ENCODE results near the gene C16orf54.
"Not testable (repeated sequence)": the region's sequence is repeated elsewhere in the genome, so short reads cannot be mapped to it uniquely, and the experiment has no call there.

Gene C16orf54

GRCh38 chr16:29701214-29701555, 44.6 kb downstream of the C16orf54 start:
- Mint-ChIP-seq H3K4me1 (ENCODE audit: low read depth in 2 of 2) (peaks cover 27 to 33% of the 10 kb centered on the region in 2 donors), H3K27ac (peak overlapping the region; percentile 99), H3K36me3 (ENCODE audit: insufficient read depth) (peaks cover 28% of the 10 kb centered on the region), H3K9me3 (no peaks in the 10 kb centered on the region), H3K27me3 (no peaks in the 10 kb centered on the region), H3K4me3 (peak overlapping the region; percentile 81 to 85)
- no peak for DNase-seq
- no peak for ATAC-seq (replicated peaks)

DNA sequence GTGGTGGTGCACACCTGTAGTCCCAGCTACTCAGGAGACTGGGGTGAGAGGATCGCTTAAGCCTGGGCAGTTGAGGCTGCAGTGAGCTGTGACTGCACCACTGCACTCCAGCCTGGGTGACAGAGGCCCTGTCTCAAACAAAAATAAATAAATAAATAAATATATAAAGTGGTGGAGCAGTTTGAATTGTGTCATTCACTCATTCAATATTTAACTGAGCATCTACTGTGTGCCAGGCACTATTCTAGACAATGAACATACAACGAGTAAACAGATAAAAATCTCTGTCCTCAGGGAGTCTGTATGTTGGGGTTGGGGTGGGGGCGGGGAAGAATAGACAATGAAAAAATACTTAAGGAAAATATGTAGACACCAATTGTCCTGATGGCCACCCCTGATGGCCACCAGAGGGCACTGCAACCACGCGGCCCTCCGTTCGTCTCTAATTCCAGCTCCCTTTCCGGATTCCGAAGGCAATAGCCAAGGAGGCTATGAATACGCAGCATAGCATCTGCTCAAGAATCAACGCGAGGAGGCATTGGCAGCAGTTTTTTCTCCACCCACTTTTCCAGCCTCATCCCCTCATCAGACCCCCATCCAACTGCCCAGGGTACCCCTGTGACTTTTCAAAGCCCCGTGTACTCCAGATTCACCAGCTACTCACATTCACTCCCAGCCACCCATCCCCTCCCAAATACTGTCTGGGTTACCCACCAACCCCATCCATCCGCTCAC, 45.4 kb downstream of the C16orf54 start:
- H3K27me3 Mint-ChIP-seq = no peaks in the 10 kb centered on the region
- ATAC-seq (replicated peaks) (no peak), DNase-seq (peak; percentile 74 to 76 (median 76))
- H3K27ac Mint-ChIP-seq = peak overlapping the region; percentile 99
- H3K4me3 Mint-ChIP-seq = peak overlapping the region; percentile 81 to 85
- peaks cover 27 to 33% of the 10 kb centered on the region in 2 donors for H3K4me1 Mint-ChIP-seq (ENCODE audit: low read depth in 2 of 2)
- no peaks in the 10 kb centered on the region for H3K9me3 Mint-ChIP-seq
- peaks cover 28% of the 10 kb centered on the region for H3K36me3 Mint-ChIP-seq (ENCODE audit: insufficient read depth)

DNA sequence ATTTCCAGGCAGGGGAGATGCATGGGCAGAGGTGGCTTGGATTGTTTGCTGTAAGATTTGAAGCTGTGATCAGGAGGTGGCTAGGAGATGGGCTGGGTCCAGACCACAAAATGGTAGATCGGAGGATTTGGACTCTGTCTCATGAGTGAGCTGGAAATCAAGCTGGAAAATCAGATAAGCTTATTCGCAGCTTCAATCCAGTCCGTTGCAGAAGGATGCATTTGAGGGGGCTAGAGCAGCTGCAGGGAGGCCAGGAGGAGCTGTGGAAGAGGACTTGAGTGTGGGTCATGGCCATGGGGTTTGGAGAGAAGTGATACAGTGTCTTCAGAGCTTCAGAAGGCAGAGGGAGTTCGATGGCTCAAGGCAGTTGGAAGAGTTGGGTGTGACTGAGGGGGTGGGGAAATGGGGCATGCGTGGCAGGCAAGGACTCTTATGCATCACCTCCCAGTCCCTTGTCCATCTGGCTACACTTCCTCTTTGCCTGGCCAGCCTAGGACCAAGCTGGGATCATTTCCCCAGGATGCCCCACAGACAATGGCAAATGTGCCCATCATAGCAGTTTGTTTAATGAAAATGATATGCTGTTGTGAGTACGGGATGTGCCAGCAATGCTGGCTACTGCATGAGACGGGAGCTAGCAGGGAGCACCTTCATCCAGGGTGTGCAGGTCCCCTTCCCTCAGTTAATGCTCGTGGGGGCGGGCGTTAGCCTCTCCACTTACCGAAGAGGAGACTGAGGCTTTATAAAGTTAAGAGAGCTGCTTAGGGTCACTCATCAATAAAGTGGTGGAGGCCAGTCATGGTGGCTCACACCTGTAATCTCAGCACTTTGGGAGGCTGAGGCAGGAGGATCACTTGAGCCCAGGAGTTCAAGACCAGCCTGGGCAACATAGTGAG, 46.2 kb downstream of the C16orf54 start:
- ATAC-seq (replicated peaks) (no peak), DNase-seq (no peak)
- Mint-ChIP-seq H3K27ac (peak overlapping the region in 1 of 2 donors; percentile 91), H3K36me3 (ENCODE audit: insufficient read depth) (peaks cover 28% of the 10 kb centered on the region), H3K4me1 (ENCODE audit: low read depth in 2 of 2) (peaks cover 27 to 33% of the 10 kb centered on the region in 2 donors), H3K4me3 (no peak overlapping the region), H3K9me3 (no peaks in the 10 kb centered on the region), H3K27me3 (no peaks in the 10 kb centered on the region)

DNA sequence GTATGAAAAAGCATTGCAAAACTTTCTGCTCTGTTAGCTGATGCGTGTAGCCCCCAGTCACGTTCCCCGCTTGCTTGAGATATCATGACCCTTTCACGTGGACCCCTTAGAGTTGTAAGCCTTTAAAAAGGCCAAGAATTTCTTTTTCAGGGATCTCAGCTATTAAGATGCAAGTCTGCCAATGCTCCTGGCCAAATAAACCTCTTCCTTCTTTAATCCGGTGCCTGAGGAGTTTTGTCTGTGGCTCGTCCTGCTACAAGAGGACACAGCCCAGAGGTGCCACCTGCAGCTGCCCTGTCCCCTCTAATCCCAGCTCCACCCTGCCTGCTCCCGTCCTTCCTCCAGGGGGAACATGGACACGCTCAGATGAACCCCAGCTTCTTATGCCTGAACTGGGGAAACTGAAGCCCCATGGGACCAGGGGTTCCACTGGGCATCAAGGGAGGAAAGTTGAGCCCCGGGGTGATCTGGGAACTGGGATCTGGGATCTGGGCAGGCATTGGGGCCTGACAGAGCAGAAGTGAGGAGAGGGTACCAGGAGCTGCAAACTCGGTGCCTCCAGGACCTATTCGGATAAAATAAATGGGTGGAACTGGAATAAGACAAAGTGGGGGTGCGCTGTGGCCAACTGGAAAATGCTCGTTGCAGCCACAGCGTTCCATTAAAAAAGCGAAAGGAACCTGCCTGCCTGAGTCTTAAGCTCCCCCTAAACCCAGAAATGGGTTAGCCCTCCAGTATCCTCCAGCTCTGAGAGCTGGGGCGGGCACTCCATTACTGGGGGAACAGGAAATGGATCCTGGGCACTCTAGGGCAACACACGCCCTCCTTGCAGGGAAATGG, 47.1 kb downstream of the C16orf54 start:
- DNase-seq (no peak), ATAC-seq (replicated peaks) (no peak)
- Mint-ChIP-seq H3K4me1 (ENCODE audit: low read depth in 2 of 2) (peaks cover 27 to 33% of the 10 kb centered on the region in 2 donors), H3K27me3 (no peaks in the 10 kb centered on the region), H3K9me3 (no peaks in the 10 kb centered on the region), H3K36me3 (ENCODE audit: insufficient read depth) (peaks cover 28% of the 10 kb centered on the region), H3K4me3 (no peak overlapping the region), H3K27ac (peak overlapping the region in 1 of 2 donors; percentile 91)

GRCh38 chr16:29698042-29698441, 47.7 kb downstream of the C16orf54 start:
- DNase-seq (no peak), ATAC-seq (replicated peaks) (no peak)
- Mint-ChIP-seq H3K9me3 (no peaks in the 10 kb centered on the region), H3K4me3 (no peak overlapping the region), H3K4me1 (ENCODE audit: low read depth in 2 of 2) (peaks cover 24 to 30% of the 10 kb centered on the region in 2 donors), H3K27ac (no peak overlapping the region), H3K36me3 (ENCODE audit: insufficient read depth) (peaks cover 25% of the 10 kb centered on the region), H3K27me3 (no peaks in the 10 kb centered on the region)

DNA sequence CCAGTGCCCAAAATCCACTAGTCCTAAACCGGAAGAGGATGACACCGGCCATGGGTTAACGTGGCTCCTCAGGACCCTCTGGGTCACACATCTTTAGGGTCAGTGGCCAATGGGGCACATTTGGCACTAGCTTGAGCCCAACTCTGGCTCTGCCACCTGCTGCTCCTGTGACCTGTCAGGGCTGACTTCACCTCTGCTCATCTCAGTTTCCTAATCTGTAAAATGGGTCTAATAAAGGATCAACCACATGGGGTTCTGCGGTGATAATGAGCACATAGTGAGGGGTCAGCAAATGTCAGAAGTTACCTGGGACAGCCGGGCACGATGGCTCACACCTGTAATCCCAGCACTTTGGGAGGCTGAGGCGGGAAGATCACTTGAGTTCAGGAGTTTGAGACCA, 48.4 kb downstream of the C16orf54 start:
- Mint-ChIP-seq H3K9me3 (no peaks in the 10 kb centered on the region), H3K4me1 (ENCODE audit: low read depth in 2 of 2) (peaks cover 18 to 23% of the 10 kb centered on the region in 2 donors), H3K4me3 (no peak overlapping the region), H3K36me3 (ENCODE audit: insufficient read depth) (peaks cover 18% of the 10 kb centered on the region), H3K27ac (no peak overlapping the region), H3K27me3 (no peaks in the 10 kb centered on the region)
- ATAC-seq (replicated peaks) (no peak), DNase-seq (no peak)

DNA sequence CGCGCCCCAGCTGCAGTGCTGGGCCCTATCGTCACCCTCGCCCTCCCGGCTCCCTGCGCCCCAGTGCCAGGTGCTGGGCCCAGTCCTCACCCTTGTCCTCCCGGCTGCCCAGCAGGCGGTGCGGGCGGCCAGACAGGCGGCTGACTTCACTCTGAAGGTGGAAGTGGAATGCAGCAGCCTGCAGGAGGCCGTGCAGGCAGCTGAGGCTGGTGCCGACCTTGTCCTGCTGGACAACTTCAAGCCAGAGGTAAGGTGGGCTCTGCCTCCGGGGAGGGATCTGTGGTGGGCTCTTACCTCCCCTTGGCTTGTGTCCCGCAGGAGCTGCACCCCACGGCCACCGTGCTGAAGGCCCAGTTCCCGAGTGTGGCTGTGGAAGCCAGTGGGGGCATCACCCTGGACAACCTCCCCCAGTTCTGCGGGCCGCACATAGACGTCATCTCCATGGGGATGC, 48.9 kb downstream of the C16orf54 start:
- peaks cover 18% of the 10 kb centered on the region for H3K36me3 Mint-ChIP-seq (ENCODE audit: insufficient read depth)
- H3K4me3 Mint-ChIP-seq = no peak overlapping the region
- H3K27ac Mint-ChIP-seq = no peak overlapping the region
- peaks cover 13 to 18% of the 10 kb centered on the region in 2 donors for H3K4me1 Mint-ChIP-seq (ENCODE audit: low read depth in 2 of 2)
- no peak for ATAC-seq (replicated peaks)
- DNase-seq = no peak
- H3K27me3 Mint-ChIP-seq = no peaks in the 10 kb centered on the region
- H3K9me3 Mint-ChIP-seq = no peaks in the 10 kb centered on the region

DNA sequence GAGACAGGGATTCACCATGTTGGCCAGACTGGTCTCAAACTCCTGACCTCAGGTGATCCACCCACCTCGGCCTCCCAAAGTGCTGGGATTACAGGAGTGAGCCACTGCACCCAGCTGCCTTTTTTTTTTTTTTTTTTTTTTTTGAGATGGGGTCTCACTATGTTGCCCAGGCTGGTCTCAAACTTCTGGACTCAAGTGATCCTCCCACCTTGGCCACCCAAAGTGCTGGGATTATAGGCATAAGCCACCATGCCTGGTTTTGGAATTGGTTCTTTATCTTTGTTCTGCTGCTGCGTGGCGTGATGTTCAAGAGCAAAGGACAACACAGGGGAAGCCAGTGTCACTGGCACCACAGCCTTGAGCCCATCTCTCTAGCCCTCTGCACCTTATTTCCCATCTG, 50.1 kb downstream of the C16orf54 start:
- not testable (repeated sequence) for H3K9me3 Mint-ChIP-seq; H3K27me3 Mint-ChIP-seq; H3K27ac Mint-ChIP-seq; DNase-seq; H3K4me3 Mint-ChIP-seq; ATAC-seq (replicated peaks)
- peaks cover 15% of the 10 kb centered on the region for H3K36me3 Mint-ChIP-seq (ENCODE audit: insufficient read depth)
- peaks cover 8 to 13% of the 10 kb centered on the region in 2 donors for H3K4me1 Mint-ChIP-seq (ENCODE audit: low read depth in 2 of 2)

DNA sequence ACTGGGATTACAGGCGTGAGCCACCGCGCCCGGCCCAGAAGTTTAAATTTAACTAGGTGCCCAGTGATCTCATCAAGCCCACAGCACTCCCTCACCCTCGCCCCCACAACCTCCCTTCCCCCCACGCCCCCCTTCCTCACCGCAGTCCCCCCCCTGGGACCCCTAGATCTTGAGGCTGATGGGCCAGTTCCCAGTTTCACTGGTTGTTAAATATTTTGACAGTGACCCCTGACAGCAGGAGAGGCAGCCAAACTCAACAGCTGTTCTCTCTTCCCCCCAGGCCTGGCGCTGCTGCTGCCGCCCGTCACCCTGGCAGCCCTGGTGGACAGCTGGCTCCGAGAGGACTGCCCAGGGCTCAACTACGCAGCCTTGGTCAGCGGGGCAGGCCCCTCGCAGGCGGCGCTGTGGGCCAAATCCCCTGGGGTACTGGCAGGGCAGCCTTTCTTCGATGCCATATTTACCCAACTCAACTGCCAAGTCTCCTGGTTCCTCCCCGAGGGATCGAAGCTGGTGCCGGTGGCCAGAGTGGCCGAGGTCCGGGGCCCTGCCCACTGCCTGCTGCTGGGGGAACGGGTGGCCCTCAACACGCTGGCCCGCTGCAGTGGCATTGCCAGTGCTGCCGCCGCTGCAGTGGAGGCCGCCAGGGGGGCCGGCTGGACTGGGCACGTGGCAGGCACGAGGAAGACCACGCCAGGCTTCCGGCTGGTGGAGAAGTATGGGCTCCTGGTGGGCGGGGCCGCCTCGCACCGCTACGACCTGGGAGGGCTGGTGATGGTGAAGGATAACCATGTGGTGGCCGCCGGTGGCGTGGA, 51.2 kb downstream of the C16orf54 start:
- no peak for DNase-seq

GRCh38 chr16:29692606-29693005, 53.2 kb downstream of the C16orf54 start:
- not testable (repeated sequence) for H3K4me1 Mint-ChIP-seq (ENCODE audit: low read depth in 2 of 2); H3K4me3 Mint-ChIP-seq; H3K36me3 Mint-ChIP-seq (ENCODE audit: insufficient read depth); H3K9me3 Mint-ChIP-seq; DNase-seq; ATAC-seq (replicated peaks); H3K27me3 Mint-ChIP-seq; H3K27ac Mint-ChIP-seq

More for the DNA sequence above, 51.2 kb downstream of the C16orf54 start:
- Mint-ChIP-seq H3K27me3 (no peaks in the 10 kb centered on the region), H3K4me1 (ENCODE audit: low read depth in 2 of 2) (peaks cover 5 to 9% of the 10 kb centered on the region in 2 donors), H3K4me3 (no peak overlapping the region), H3K9me3 (no peaks in the 10 kb centered on the region), H3K27ac (no peak overlapping the region), H3K36me3 (ENCODE audit: insufficient read depth) (peaks cover 12% of the 10 kb centered on the region)
- ATAC-seq (replicated peaks) = no peak
